Measurements from ENCODE around the gene TRPM3. TPM values are rescaled to one million over a fixed set of nuclear protein-coding genes. Genes with fewer than 3 reads are reported as not detected.

TRPM3 gene
- polyA plus RNA-seq, 3 donors = not detected

DNA sequence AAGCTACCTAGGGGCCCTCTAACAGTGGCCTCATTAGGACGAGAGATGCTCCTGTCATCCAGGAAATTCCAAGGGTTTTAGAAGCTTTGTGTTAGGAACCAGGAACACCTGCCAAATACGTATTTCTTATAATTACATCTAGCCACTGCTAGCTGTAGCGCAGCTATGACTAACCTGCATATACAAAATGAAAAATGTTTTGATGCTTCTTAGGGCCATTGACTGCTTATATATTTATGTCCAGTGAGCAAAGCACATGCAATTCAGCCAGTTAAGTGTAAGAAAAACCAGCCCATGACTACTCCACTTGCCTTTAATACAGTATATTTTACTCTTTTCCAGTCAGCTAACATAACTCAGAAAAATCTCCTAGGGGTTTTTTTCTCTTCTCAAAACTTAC, 143.3 kb downstream of the TRPM3 start:
- no peaks in the 10 kb centered on the region for H3K4me1 Mint-ChIP-seq
- DNase-seq = no peak
- Histone ChIP-seq H3K9ac (ENCODE audit: insufficient read depth, low read length, poor library complexity, severe bottlenecking) (no peak overlapping the region), H4K20me1 (ENCODE audit: insufficient read depth, low read length) (no peaks in the 10 kb centered on the region), H3K27ac (ENCODE audit: low read depth in 1 of 2, low read length in 2 of 2) (no peak overlapping the region), H3K79me2 (ENCODE audit: insufficient read depth, low read length) (no peaks in the 10 kb centered on the region), H3K36me3 (replicated peaks in 1 of 2; ENCODE audit: control insufficient read depth in 1 of 2, insufficient read depth in 2 of 2, low read length in 2 of 2) (no peaks in the 10 kb centered on the region), H3K27me3 (ENCODE audit: control insufficient read depth in 2 of 2, insufficient read depth in 2 of 2, low read length in 2 of 2) (no peaks in the 10 kb centered on the region), H3K4me2 (replicated peaks; ENCODE audit: extremely low read depth, low read length, poor library complexity, severe bottlenecking) (no peak overlapping the region), H3K4me1 (ENCODE audit: control insufficient read depth in 1 of 2, insufficient read depth in 2 of 2, low read length in 2 of 2) (no peaks in the 10 kb centered on the region), H3K4me3 (replicated peaks in 1 of 3; ENCODE audit: low read depth in 2 of 3, low read length in 3 of 3) (no peak overlapping the region), H3K9me3 (replicated peaks in 1 of 2; ENCODE audit: control insufficient read depth in 1 of 2, insufficient read depth in 1 of 2, low read length in 2 of 2) (no peaks in the 10 kb centered on the region), H2AFZ (ENCODE audit: insufficient read depth, low read depth, low read length, poor library complexity, severe bottlenecking) (no peak overlapping the region)
- no peak overlapping the region for H3K4me3 Mint-ChIP-seq
- no peaks in the 10 kb centered on the region for H3K36me3 Mint-ChIP-seq
- WGBS (ENCODE audit: insufficient coverage) = 89% methylated on average over 1 of the region's 3 CpGs
- TF ChIP-seq, protein P1, sequence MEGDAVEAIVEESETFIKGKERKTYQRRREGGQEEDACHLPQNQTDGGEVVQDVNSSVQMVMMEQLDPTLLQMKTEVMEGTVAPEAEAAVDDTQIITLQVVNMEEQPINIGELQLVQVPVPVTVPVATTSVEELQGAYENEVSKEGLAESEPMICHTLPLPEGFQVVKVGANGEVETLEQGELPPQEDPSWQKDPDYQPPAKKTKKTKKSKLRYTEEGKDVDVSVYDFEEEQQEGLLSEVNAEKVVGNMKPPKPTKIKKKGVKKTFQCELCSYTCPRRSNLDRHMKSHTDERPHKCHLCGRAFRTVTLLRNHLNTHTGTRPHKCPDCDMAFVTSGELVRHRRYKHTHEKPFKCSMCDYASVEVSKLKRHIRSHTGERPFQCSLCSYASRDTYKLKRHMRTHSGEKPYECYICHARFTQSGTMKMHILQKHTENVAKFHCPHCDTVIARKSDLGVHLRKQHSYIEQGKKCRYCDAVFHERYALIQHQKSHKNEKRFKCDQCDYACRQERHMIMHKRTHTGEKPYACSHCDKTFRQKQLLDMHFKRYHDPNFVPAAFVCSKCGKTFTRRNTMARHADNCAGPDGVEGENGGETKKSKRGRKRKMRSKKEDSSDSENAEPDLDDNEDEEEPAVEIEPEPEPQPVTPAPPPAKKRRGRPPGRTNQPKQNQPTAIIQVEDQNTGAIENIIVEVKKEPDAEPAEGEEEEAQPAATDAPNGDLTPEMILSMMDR (IDR thresholded peaks at IDR 0.05) = no peak
- intact Hi-C loops (cut with micrococcal nuclease) = no loop called here
- H3K27me3 Mint-ChIP-seq (ENCODE audit: low read depth in 3 of 3) = peaks cover 0 to 4% (median 0%) of the 10 kb centered on the region in 3 donors
- no peak overlapping the region for H3K27ac Mint-ChIP-seq
- H3K9me3 Mint-ChIP-seq = peaks cover 0 to 9% (median 3%) of the 10 kb centered on the region in 7 donors

GRCh38 chr9:70975821-70976220, 145.6 kb downstream of the TRPM3 start:
- 100% methylated on average over 3 of the region's 5 CpGs for WGBS (ENCODE audit: insufficient coverage)

More at GRCh38 chr9:70975821-70976220, 145.6 kb downstream of the TRPM3 start:
- peaks cover 0 to 10% (median 2%) of the 10 kb centered on the region in 7 donors for H3K9me3 Mint-ChIP-seq
- Histone ChIP-seq H3K36me3 (replicated peaks in 1 of 2; ENCODE audit: control insufficient read depth in 1 of 2, insufficient read depth in 2 of 2, low read length in 2 of 2) (no peaks in the 10 kb centered on the region), H3K4me1 (ENCODE audit: control insufficient read depth in 1 of 2, insufficient read depth in 2 of 2, low read length in 2 of 2) (no peaks in the 10 kb centered on the region), H3K79me2 (ENCODE audit: insufficient read depth, low read length) (no peaks in the 10 kb centered on the region), H2AFZ (ENCODE audit: insufficient read depth, low read depth, low read length, poor library complexity, severe bottlenecking) (no peak overlapping the region), H3K4me2 (replicated peaks; ENCODE audit: extremely low read depth, low read length, poor library complexity, severe bottlenecking) (no peak overlapping the region), H3K9me3 (replicated peaks in 1 of 2; ENCODE audit: control insufficient read depth in 1 of 2, insufficient read depth in 1 of 2, low read length in 2 of 2) (no peaks in the 10 kb centered on the region), H4K20me1 (ENCODE audit: insufficient read depth, low read length) (no peaks in the 10 kb centered on the region), H3K27ac (ENCODE audit: low read depth in 1 of 2, low read length in 2 of 2) (no peak overlapping the region), H3K9ac (ENCODE audit: insufficient read depth, low read length, poor library complexity, severe bottlenecking) (no peak overlapping the region), H3K27me3 (ENCODE audit: control insufficient read depth in 2 of 2, insufficient read depth in 2 of 2, low read length in 2 of 2) (no peaks in the 10 kb centered on the region), H3K4me3 (replicated peaks in 1 of 3; ENCODE audit: low read depth in 2 of 3, low read length in 3 of 3) (no peak overlapping the region)
- TF ChIP-seq, protein P1 (IDR thresholded peaks at IDR 0.05) = no peak
- no peaks in the 10 kb centered on the region for H3K36me3 Mint-ChIP-seq
- DNase-seq = no peak
- no peak overlapping the region for H3K4me3 Mint-ChIP-seq
- no peak overlapping the region for H3K27ac Mint-ChIP-seq
- H3K27me3 Mint-ChIP-seq (ENCODE audit: low read depth in 3 of 3) = peaks cover 0 to 4% (median 2%) of the 10 kb centered on the region in 3 donors
- H3K4me1 Mint-ChIP-seq = no peaks in the 10 kb centered on the region
- intact Hi-C loops (cut with micrococcal nuclease) = no loop called here

Measured in CD14-positive monocyte (primary cell).